Brain microvascular endothelial cell (primary cell): ENCODE results near the gene ANTXR1.

ENCODE experiments used
- DNase-seq: peaks from one replicate; pipeline ENCODE4 v3.0.0-alpha.2; 2020
- H3K27ac ChIP-seq: fragments of 250-450 bp; sonication (Bioruptor Pico); 2 replicates; pipeline ENCODE4 v1.5.1; 2020; ENCODE audit warnings: mild to moderate bottlenecking, moderate library complexity
- H3K27me3 ChIP-seq: fragments of 250-450 bp; sonication (Bioruptor Pico); replicated peaks from 2 replicates; pipeline ENCODE4 v1.5.1; 2020; ENCODE audit warnings: mild to moderate bottlenecking
- H3K36me3 ChIP-seq: fragments of 250-450 bp; sonication (Bioruptor Pico); replicated peaks from 2 replicates; pipeline ENCODE4 v1.5.1; 2020; ENCODE audit warnings: mild to moderate bottlenecking
- H3K4me3 ChIP-seq: 2 replicates; pipeline ENCODE4 v1.5.1; 2011; ENCODE audit warnings: low read depth, mild to moderate bottlenecking, control low read depth, low read length, moderate library complexity
- in situ Hi-C: cut with HindIII; loops from 2 replicates; pipeline ENCODE4 v1.10.0; 2017; ENCODE audit warnings: low sequenced_read_pairs, low pct_ligation_motif_present
- TF ChIP-seq, protein P1 (sequence below): IDR thresholded peaks from 2 replicates; pipeline ENCODE4 v1.5.1; 2011; ENCODE audit warnings: low read depth, mild to moderate bottlenecking, moderate library complexity, low read length, control low read depth, inconsistent platforms; ENCODE audit errors: missing control alignments

ANTXR1 gene

DNA sequence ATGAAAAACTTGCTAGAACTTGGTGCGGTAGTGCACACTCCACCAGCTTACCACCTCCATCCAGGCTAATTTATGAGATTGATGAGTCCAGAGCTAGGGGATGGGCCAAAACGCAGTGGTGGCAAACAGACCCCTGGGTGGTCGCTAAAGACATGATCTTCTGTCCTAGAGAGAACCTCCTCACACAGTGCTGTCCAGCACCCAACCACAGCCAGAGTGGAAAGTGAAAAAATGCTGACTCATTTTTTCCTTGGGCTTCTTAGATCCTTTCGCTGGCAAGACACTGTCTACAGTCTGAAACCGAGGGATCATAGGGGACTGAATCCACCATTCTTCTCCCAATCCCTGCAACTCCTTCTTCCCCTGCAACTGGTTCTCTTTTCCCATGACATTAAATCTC, 4.1 kb downstream of the ANTXR1 start:
- Histone ChIP-seq H3K27me3 (no peaks in the 10 kb centered on the region), H3K36me3 (no peaks in the 10 kb centered on the region), H3K27ac (no peak overlapping the region), H3K4me3 (no peak overlapping the region)
- TF ChIP-seq, protein P1, sequence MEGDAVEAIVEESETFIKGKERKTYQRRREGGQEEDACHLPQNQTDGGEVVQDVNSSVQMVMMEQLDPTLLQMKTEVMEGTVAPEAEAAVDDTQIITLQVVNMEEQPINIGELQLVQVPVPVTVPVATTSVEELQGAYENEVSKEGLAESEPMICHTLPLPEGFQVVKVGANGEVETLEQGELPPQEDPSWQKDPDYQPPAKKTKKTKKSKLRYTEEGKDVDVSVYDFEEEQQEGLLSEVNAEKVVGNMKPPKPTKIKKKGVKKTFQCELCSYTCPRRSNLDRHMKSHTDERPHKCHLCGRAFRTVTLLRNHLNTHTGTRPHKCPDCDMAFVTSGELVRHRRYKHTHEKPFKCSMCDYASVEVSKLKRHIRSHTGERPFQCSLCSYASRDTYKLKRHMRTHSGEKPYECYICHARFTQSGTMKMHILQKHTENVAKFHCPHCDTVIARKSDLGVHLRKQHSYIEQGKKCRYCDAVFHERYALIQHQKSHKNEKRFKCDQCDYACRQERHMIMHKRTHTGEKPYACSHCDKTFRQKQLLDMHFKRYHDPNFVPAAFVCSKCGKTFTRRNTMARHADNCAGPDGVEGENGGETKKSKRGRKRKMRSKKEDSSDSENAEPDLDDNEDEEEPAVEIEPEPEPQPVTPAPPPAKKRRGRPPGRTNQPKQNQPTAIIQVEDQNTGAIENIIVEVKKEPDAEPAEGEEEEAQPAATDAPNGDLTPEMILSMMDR, result no peak
- peak; percentile 26 for DNase-seq
- in situ Hi-C loops, result loop anchor here (25.0 kb wide), 1 partner anchor 270 kb away; no protein-coding TSS in a partner anchor

DNA sequence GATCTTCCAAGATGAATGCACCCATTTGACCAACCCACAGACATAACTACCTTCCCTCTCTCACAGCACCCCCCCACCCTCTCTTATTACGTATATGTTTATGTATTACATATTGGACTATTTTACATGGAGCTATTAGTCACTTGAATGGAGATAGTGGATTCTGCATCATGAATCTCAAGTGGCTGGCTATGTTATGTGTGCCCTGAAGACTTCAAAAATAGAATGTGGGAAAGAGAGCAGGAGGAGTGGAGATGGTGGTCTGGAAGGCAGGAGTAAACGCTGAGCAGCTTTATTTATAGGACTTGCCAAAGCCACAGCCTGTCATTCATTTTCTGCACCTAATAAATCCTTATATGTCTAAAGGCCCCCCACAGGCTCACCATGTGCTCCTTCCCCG, 4.9 kb downstream of the ANTXR1 start:
- TF ChIP-seq, protein P1, result no peak
- Histone ChIP-seq H3K27me3 (no peaks in the 10 kb centered on the region), H3K27ac (no peak overlapping the region)

DNA sequence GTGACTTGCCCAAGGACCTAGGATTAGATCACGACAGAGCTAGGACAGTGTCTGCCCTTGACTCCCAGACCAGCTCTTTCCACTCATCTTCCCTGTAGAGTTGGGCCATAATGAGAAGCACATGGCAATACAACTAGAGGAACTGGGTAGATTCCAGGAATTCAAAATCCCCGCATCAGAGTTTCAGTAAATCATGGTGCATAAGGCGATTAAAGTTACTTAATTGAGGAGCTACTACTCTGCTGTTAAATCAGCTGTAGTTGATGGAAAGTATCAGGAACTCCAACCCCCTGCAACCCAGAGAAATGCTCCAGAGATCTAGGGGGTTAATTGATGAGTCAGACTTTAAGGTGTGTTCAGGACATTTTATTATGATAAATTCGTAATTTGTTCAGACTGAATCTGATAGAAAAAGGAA, 5.7 kb downstream of the ANTXR1 start:
- DNase-seq, result no peak
- H3K27ac ChIP-seq, result no peak overlapping the region
- TF ChIP-seq, protein P1, result no peak
- no peaks in the 10 kb centered on the region for H3K36me3 ChIP-seq
- no peaks in the 10 kb centered on the region for H3K27me3 ChIP-seq
- in situ Hi-C loops, result loop anchor here (25.0 kb wide), 1 partner anchor 269 kb away; no protein-coding TSS in a partner anchor
- H3K4me3 ChIP-seq, result no peak overlapping the region

More for the DNA sequence above, 4.9 kb downstream of the ANTXR1 start:
- DNase-seq, result no peak
- in situ Hi-C loops, result loop anchor here (25.0 kb wide), 1 partner anchor 269 kb away; no protein-coding TSS in a partner anchor
- Histone ChIP-seq H3K36me3 (no peaks in the 10 kb centered on the region), H3K4me3 (no peak overlapping the region)

DNA sequence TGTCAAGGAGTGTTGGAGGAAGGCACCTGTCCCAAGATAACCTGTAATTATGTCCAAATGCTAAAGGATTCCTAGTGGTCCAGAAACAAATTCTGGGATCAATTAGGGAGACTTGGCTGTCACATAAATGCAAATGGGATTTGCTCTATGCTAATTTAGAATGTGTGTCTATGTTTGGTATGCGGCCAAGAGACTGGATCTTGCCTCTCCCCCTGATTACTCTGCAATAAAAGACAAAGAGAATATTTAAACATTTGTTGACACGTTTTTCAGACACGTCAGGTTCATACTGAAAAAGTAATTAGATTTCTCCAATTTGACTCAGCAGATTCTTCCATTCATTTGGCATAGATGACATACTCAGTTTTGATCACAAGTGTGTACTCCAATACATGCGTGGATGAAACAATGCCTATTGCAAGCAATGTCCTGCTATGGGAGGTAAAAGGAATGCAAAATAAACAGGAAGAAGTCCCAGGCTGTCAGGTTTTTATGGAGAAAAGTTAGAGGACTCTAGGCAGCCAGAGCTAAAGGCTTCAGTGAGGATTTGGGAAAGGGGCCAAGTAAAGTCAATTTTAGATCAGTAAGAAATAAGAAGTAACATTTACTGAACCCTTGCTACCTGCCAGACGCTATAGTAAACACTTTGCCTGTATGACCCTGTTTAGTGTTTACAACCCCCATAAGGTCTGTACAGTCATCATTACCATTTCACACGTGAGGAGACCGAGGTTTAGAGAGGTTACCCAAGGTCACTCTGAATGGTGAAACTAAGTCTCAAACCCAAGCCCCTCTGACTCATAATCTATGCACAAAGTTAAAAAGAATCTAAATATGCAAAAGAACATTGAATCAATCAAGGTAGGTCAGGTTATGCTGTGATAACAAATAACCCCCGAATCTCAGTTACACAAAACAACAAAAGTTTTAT, 7.8 kb downstream of the ANTXR1 start:
- no peaks in the 10 kb centered on the region for H3K27me3 ChIP-seq
- no peak overlapping the region for H3K27ac ChIP-seq
- no peak overlapping the region for H3K4me3 ChIP-seq
- TF ChIP-seq, protein P1, result no peak
- H3K36me3 ChIP-seq, result no peaks in the 10 kb centered on the region
- in situ Hi-C loops, result loop anchor here (25.0 kb wide), 1 partner anchor 267 kb away; no protein-coding TSS in a partner anchor
- DNase-seq, result no peak

DNA sequence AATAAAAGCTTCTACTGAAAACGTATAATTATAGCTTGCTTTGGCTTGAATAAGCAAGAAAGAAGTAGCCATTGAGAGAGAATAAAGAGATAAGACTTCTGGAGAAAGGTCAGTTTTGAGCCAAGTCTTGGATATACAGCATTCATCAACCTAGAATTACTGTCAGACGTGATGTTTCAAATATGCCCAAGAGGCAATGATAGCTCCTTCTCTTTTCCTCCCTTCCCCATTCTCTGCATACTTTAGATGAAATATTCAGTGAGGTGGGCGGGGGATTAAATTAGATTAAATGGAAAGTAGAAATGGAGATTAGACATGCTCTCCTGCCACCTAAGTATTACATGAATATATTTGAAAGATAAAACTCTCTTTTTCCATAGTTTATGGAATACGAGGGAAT, 8.7 kb downstream of the ANTXR1 start:
- in situ Hi-C loops, result loop anchor here (25.0 kb wide), 1 partner anchor 266 kb away; no protein-coding TSS in a partner anchor

More for the DNA sequence above, 8.7 kb downstream of the ANTXR1 start:
- H3K36me3 ChIP-seq, result no peaks in the 10 kb centered on the region
- H3K27me3 ChIP-seq, result no peaks in the 10 kb centered on the region
- no peak overlapping the region for H3K27ac ChIP-seq
- H3K4me3 ChIP-seq, result no peak overlapping the region
- TF ChIP-seq, protein P1, result no peak
- no peak for DNase-seq
